H1 (cell line): ENCODE data around the gene ERAP2. TPM values are rescaled to one million over a fixed set of nuclear protein-coding genes. Genes with fewer than 3 reads are reported as not detected.
"Not testable (repeated sequence)": the region's sequence is repeated elsewhere in the genome, so short reads cannot be mapped to it uniquely, and the experiment has no call there.

Experiments
- CTCF ChIA-PET: fragments of 300-600 bp; sonication (Branson Sonifier 250); formaldehyde crosslinking; loops from one replicate; lab custom pipeline; 2021; ENCODE audit not compliant: partially characterized antibody; lab: Charles Lee
- POLR2A ChIA-PET: fragments of 300-600 bp; sonication (Branson Sonifier 250); formaldehyde crosslinking; loops from one replicate; lab custom pipeline; 2021; ENCODE audit warnings: inconsistent platforms; ENCODE audit not compliant: partially characterized antibody; lab: Charles Lee
- DNase-seq, 2 experiments: peaks; one replicate each; pipeline versions ENCODE4 v3.0.0 to v3.0.0-alpha.2; 2010 to 2022; ENCODE audit warnings: low spot score in 2 of 2, low read depth in 1 of 2, mixed read lengths in 1 of 2
- FAIRE-seq: peaks from 2 replicates; lab custom pipeline; 2011; peaks lifted over from hg19 to GRCh38; lab: Jason Lieb, UNC
- H2AFZ ChIP-seq: 2 replicates; pipeline ENCODE4 v1.8.1; 2012; ENCODE audit warnings: low read length, inconsistent platforms
- H2AK5ac ChIP-seq: 2 replicates; pipeline ENCODE4 v1.6.1; 2013; ENCODE audit warnings: low read depth, low read length
- H2BK120ac ChIP-seq: replicated peaks from 2 replicates; pipeline ENCODE3; 2013; ENCODE audit warnings: low read depth, low read length, inconsistent platforms
- H2BK12ac ChIP-seq: 2 replicates; pipeline ENCODE4 v1.6.1; 2013; ENCODE audit warnings: low read depth, low read length
- H2BK15ac ChIP-seq: 2 replicates; pipeline ENCODE4 v1.6.1; 2013; ENCODE audit warnings: low read length
- H2BK20ac ChIP-seq: 2 replicates; pipeline ENCODE4 v1.6.1; 2013; ENCODE audit warnings: low read length
- H2BK5ac ChIP-seq: 2 replicates; pipeline ENCODE4 v1.6.1; 2013; ENCODE audit warnings: low read depth, low read length
- H3K14ac ChIP-seq: 2 replicates; pipeline ENCODE4 v1.6.1; 2013; ENCODE audit warnings: inconsistent platforms; ENCODE audit not compliant: insufficient read length
- H3K18ac ChIP-seq: 2 replicates; pipeline ENCODE4 v1.6.1; 2013; ENCODE audit warnings: low read length; ENCODE audit errors: extremely low read depth
- H3K23ac ChIP-seq: 2 replicates; pipeline ENCODE4 v1.6.1; 2013; ENCODE audit warnings: inconsistent platforms; ENCODE audit not compliant: insufficient read length
- H3K23me2 ChIP-seq: 2 replicates; pipeline ENCODE4 v1.6.1; 2013; ENCODE audit warnings: low read depth, low read length
- H3K27ac ChIP-seq: 2 replicates; pipeline ENCODE4 v1.6.1; 2011; ENCODE audit warnings: low read depth, low read length, inconsistent platforms
- H3K27me3 ChIP-seq, 4 experiments: replicated peaks in 1 of 4; 1 replicate in 1 of 4; 2 replicates in 3 of 4; pipeline versions ENCODE4 v1.6.1 to v1.8.1; 2011 to 2013; ENCODE audit warnings: low read length in 3 of 4, mild to moderate bottlenecking in 3 of 4, inconsistent platforms in 2 of 4, mixed read lengths in 2 of 4, moderate library complexity in 1 of 4; ENCODE audit not compliant: control insufficient read depth in 3 of 4, insufficient read depth in 3 of 4; ENCODE audit errors: extremely low read depth in 1 of 4
- H3K36me3 ChIP-seq, 4 experiments: 2 replicates each; pipeline versions ENCODE4 v1.6.1 to v1.8.1; 2011 to 2013; ENCODE audit warnings: mild to moderate bottlenecking in 4 of 4, low read length in 3 of 4, moderate library complexity in 2 of 4, control low read depth in 1 of 4, inconsistent platforms in 1 of 4; ENCODE audit not compliant: insufficient read depth in 4 of 4, control insufficient read depth in 2 of 4
- H3K4ac ChIP-seq: replicated peaks from 2 replicates; pipeline ENCODE3; 2013; ENCODE audit warnings: low read length, low read depth, mixed read lengths, inconsistent platforms; ENCODE audit not compliant: insufficient read length
- H3K4me1 ChIP-seq, 4 experiments: replicated peaks in 1 of 4; 1 replicate in 1 of 4; 2 replicates in 3 of 4; pipeline versions ENCODE4 v1.6.1 to v1.8.1; 2011 to 2013; ENCODE audit warnings: low read length in 3 of 4, inconsistent platforms in 2 of 4, mixed read lengths in 1 of 4; ENCODE audit not compliant: insufficient read depth in 4 of 4, control insufficient read depth in 3 of 4
- H3K4me2 ChIP-seq, 2 experiments: 2 replicates each; pipeline versions ENCODE4 v1.6.1 to v1.8.1; 2011 to 2013; ENCODE audit warnings: low read depth in 2 of 2, low read length in 2 of 2, control low read depth in 1 of 2, inconsistent platforms in 1 of 2, mild to moderate bottlenecking in 1 of 2; ENCODE audit not compliant: insufficient read depth in 1 of 2
- H3K4me3 ChIP-seq, 4 experiments: fragments of 200-600, 300-600 bp in 1 of 4; sonication (generic), shearing (Covaris generic), sonication (Bioruptor Twin) in 1 of 4; 2 replicates each; pipeline versions ENCODE4 v1.5.1 to v1.8.1; 2011 to 2016; ENCODE audit warnings: low read length in 4 of 4, low read depth in 3 of 4, control low read depth in 2 of 4, inconsistent platforms in 2 of 4, mild to moderate bottlenecking in 2 of 4, mixed read lengths in 1 of 4, moderate library complexity in 1 of 4; ENCODE audit not compliant: insufficient read depth in 2 of 4; ENCODE audit errors: extremely low read depth in 1 of 4
- H3K56ac ChIP-seq: replicated peaks from 2 replicates; pipeline ENCODE3; 2013; ENCODE audit warnings: low read depth, mild to moderate bottlenecking, mixed read lengths, low read length, inconsistent platforms; ENCODE audit not compliant: insufficient read length
- H3K79me1 ChIP-seq: 2 replicates; pipeline ENCODE4 v1.6.1; 2013; ENCODE audit warnings: low read depth, low read length, control low read depth
- H3K79me2 ChIP-seq, 2 experiments: 2 replicates each; pipeline versions ENCODE4 v1.6.1 to v1.8.1; 2012 to 2013; ENCODE audit warnings: low read length in 2 of 2, mild to moderate bottlenecking in 2 of 2, inconsistent platforms in 1 of 2; ENCODE audit not compliant: insufficient read depth in 2 of 2, control insufficient read depth in 1 of 2
- H3K9ac ChIP-seq, 4 experiments: replicated peaks in 1 of 4; 1 replicate in 1 of 4; 2 replicates in 3 of 4; pipeline versions ENCODE4 v1.6.1 to v1.8.1; 2011 to 2013; ENCODE audit warnings: low read depth in 3 of 4, low read length in 3 of 4, control low read depth in 2 of 4, mild to moderate bottlenecking in 2 of 4, moderate library complexity in 2 of 4, inconsistent platforms in 1 of 4; ENCODE audit errors: extremely low read depth in 1 of 4
- H3K9me3 ChIP-seq, 2 experiments: 2 replicates each; pipeline versions ENCODE4 v1.6.1 to v1.8.1; 2012 to 2013; ENCODE audit warnings: mild to moderate bottlenecking in 2 of 2, moderate library complexity in 2 of 2, control low read depth in 1 of 2, inconsistent platforms in 1 of 2, low read depth in 1 of 2, low read length in 1 of 2, mixed read lengths in 1 of 2; ENCODE audit not compliant: insufficient read depth in 2 of 2
- H4K20me1 ChIP-seq, 2 experiments: replicated peaks in 1 of 2; 2 replicates each; pipeline versions ENCODE3 to v1.8.1; 2011 to 2013; ENCODE audit warnings: inconsistent platforms in 2 of 2, low read length in 2 of 2, mild to moderate bottlenecking in 1 of 2; ENCODE audit not compliant: insufficient read depth in 2 of 2, control insufficient read depth in 1 of 2
- H4K5ac ChIP-seq: 2 replicates; pipeline ENCODE4 v1.6.1; 2013; ENCODE audit warnings: low read length, low read depth, mixed read lengths, inconsistent platforms; ENCODE audit not compliant: insufficient read length
- H4K8ac ChIP-seq: 2 replicates; pipeline ENCODE4 v1.8.0; 2013; ENCODE audit warnings: mild to moderate bottlenecking, moderate library complexity, low read length, inconsistent platforms; ENCODE audit not compliant: insufficient read depth; ENCODE audit errors: extremely low read depth
- H4K91ac ChIP-seq: replicated peaks from 2 replicates; pipeline ENCODE3; 2013; ENCODE audit warnings: low read length, mixed read lengths, inconsistent platforms; ENCODE audit not compliant: insufficient read length
- BACH1 ChIP-seq: IDR thresholded peaks from 2 replicates; pipeline ENCODE4 v1.6.1; 2012; ENCODE audit warnings: low read length, improper control_type of control experiment
- EGR1 ChIP-seq: IDR thresholded peaks from 2 replicates; pipeline ENCODE4 v1.6.1; 2011; ENCODE audit warnings: low read depth, low read length, borderline replicate concordance
- RXRA ChIP-seq: IDR thresholded peaks from 2 replicates; pipeline ENCODE4 v1.6.1; 2011; ENCODE audit warnings: low read depth, mild to moderate bottlenecking, low read length, moderate library complexity; ENCODE audit not compliant: insufficient read depth
- WGBS, 2 experiments: shearing (Covaris generic) in 1 of 2; methylation state at CpG; one replicate each; pipeline versions ENCODE4 v1.1.6 to v1.1.7; 2013 to 2015; ENCODE audit warnings: low lambda C conversion rate in 2 of 2, mixed read lengths in 2 of 2, inconsistent platforms in 1 of 2, low coverage in 1 of 2, missing lambda C conversion rate in 1 of 2; ENCODE audit not compliant: insufficient replicate concordance in 2 of 2, insufficient coverage in 1 of 2, insufficient read length in 1 of 2; ENCODE audit errors: extremely low coverage in 1 of 2, missing lambda C conversion rate in 1 of 2; 5-methylcytosine and 5-hydroxymethylcytosine counted together
- polyA plus RNA-seq, 7 experiments: library from polyadenylated mRNA; depleted of rRNA in 3 of 7; stranded (reverse) in 5 of 7; unstranded in 2 of 7; fragments of >200 nt in 5 of 7; fragments of 200-250 nt in 2 of 7; gene quantifications; 1 replicate in 5 of 7; 2 replicates in 1 of 7; 4 replicates in 1 of 7; pipeline versions ENCODE4 v1.2.1 to v1.2.3, GENCODE V29; 2011 to 2013; ENCODE audit warnings: missing spikeins in 2 of 7, mixed read lengths in 2 of 7
- total RNA-seq: library from RNA; stranded (reverse); fragmentation: NEBNext Ultra II Directional; extraction: Animal tissue kit (Norgen Biotek cat#: 25700); gene quantifications from 2 replicates; pipeline ENCODE4 v1.2.1, GENCODE V29; 2021

The ERAP2 gene
- total and polyA plus RNA-seq, 2 of the 8 experiments (the other 6 are each of a cell fraction or from before 2014, with no cell fraction given) = 0.14 TPM; not detected in 1

GRCh38 chr5:96839071-96839592, 37.2 kb upstream of the ERAP2 start (continued):
- no peak for TF ChIP-seq RXRA
- TF ChIP-seq BACH1 = no peak
- TF ChIP-seq EGR1 = no peak

GRCh38 chr5:96841931-96842330, 34.4 kb upstream of the ERAP2 start:
- H2BK5ac ChIP-seq, POLR2A ChIA-PET, H2AFZ ChIP-seq, H4K20me1 ChIP-seq, H2BK12ac ChIP-seq, H3K4me1 ChIP-seq, H3K23ac ChIP-seq, H2BK120ac ChIP-seq, DNase-seq, H3K23me2 ChIP-seq, H4K91ac ChIP-seq, H3K27me3 ChIP-seq, H4K5ac ChIP-seq, H3K36me3 ChIP-seq, H3K18ac ChIP-seq, H3K79me2 ChIP-seq, H3K4ac ChIP-seq, H3K9ac ChIP-seq, H3K4me2 ChIP-seq, H3K27ac ChIP-seq, H3K14ac ChIP-seq, H3K56ac ChIP-seq, H2BK15ac ChIP-seq, H4K8ac ChIP-seq, H2AK5ac ChIP-seq, H3K4me3 ChIP-seq, FAIRE-seq, H3K79me1 ChIP-seq, H2BK20ac ChIP-seq, H3K9me3 ChIP-seq: not testable (repeated sequence)
- CTCF ChIA-PET = interaction anchor here (1.4 kb wide), 1 partner anchor 27 kb away, joined by 5 read pairs; no protein-coding TSS in a partner anchor
- WGBS, 2 experiments = 77% methylated on average over 6 of the region's 6 CpGs; no CpG with 5 or more reads in 1 of the 2 experiments
